ENCODE data around the gene CENPP. TPM values are rescaled to one million over a fixed set of nuclear protein-coding genes. Genes with fewer than 3 reads are reported as not detected.

The CENPP gene
- total RNA-seq, 2 donors from 2014 or later = 1.9 to 6.8 TPM

- Mint-ChIP-seq H3K27me3 (no peaks in the 10 kb centered on the region), H3K4me3 (no peak overlapping the region), H3K36me3 (ENCODE audit: low read depth) (peaks cover 9% of the 10 kb centered on the region), H3K27ac (no peak overlapping the region), H3K4me1 (no peaks in the 10 kb centered on the region)
- ATAC-seq (no peak), DNase-seq (no peak)
- no peaks in the 10 kb centered on the region for H3K9me3 ChIP-seq (ENCODE audit: control insufficient read depth, low read length, poor library complexity, severe bottlenecking)
Observed at GRCh38 chr9:92633614-92634278, 308.0 kb downstream of the CENPP start.

DNA sequence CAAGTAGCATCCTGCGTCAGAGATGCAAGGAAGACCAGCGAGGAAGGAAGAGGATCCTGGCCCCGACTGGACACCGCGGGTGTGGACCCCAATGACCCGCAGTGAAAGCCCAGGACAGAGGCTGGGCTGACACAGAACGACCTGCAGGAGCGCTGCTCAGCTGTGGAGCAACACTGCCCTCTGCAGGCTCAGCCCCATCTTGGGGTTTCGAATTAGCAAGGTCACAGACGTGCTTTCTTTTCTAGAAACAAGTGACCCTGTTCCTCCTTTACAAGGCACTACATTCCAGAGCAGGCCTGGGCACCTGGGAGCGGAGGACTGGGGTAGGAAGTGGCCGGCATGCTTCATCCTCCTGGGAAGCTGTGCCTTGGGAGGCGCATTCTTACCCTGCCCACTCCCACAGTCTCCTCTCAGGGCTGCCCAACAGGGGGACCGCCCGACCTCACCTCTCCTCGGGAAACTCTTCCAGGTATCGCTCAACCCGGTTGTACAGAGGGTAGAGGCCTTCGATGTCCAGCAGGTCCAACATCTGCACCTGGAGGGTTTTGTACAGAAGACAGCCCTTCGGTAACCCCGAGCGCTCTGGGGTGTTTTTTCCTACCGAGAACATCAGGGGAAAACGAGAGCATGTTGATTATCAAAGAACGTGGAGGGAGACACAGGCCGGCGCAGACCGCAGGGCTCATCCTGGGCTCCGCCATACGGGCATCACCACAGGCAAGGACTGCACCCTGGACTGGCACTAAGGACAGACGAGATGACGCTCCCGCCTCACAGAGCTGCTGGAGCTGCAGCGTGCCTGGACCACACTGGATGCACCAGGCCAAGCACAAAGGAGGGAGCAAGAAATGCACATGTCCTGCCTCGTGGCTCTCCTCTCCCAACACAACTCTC, 309.2 kb downstream of the CENPP start:
- Mint-ChIP-seq H3K4me1 (no peaks in the 10 kb centered on the region), H3K27ac (no peak overlapping the region), H3K27me3 (no peaks in the 10 kb centered on the region), H3K36me3 (ENCODE audit: low read depth) (peaks cover 6% of the 10 kb centered on the region), H3K4me3 (no peak overlapping the region)
- no peaks in the 10 kb centered on the region for H3K9me3 ChIP-seq (ENCODE audit: control insufficient read depth, low read length, poor library complexity, severe bottlenecking)
- peak; percentile 84 for ATAC-seq
- peak; percentile 34 to 54 (median 40) for DNase-seq

- Mint-ChIP-seq H3K36me3 (ENCODE audit: low read depth) (peaks cover 2% of the 10 kb centered on the region), H3K4me1 (no peaks in the 10 kb centered on the region)
- no peak for DNase-seq
Observed at GRCh38 chr9:92635760-92636159, 310.0 kb downstream of the CENPP start.

DNA sequence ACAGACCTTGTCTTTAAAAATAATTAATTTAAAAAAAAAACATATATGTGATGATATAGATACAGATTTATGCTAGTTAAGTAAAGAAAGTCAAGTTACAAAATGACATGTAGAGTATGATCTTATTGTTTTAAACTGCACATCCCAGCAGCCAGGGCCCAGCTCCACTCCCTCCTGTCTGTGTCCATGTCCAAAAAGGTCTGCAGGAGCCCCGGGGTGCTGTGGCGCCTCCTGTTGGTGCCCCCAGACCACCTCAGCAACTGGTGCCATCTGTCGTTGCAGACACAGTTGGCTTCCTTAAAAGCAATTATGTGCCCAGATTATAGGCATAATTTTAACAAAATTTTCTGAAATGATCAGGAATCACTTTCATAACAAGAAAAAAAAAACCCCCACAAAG, 310.9 kb downstream of the CENPP start:
- Mint-ChIP-seq H3K4me3 (no peak overlapping the region), H3K36me3 (ENCODE audit: low read depth) (peaks cover 3% of the 10 kb centered on the region), H3K27ac (no peak overlapping the region), H3K27me3 (no peaks in the 10 kb centered on the region), H3K4me1 (peaks cover 2% of the 10 kb centered on the region)
- DNase-seq (no peak), ATAC-seq (no peak)
- H3K9me3 ChIP-seq (ENCODE audit: control insufficient read depth, low read length, poor library complexity, severe bottlenecking) = no peaks in the 10 kb centered on the region

More at GRCh38 chr9:92635760-92636159, 310.0 kb downstream of the CENPP start:
- H3K27ac Mint-ChIP-seq = no peak overlapping the region
- no peaks in the 10 kb centered on the region for H3K9me3 ChIP-seq (ENCODE audit: control insufficient read depth, low read length, poor library complexity, severe bottlenecking)
- no peaks in the 10 kb centered on the region for H3K27me3 Mint-ChIP-seq
- ATAC-seq = no peak
- no peak overlapping the region for H3K4me3 Mint-ChIP-seq

GRCh38 chr9:92637326-92637725, 311.6 kb downstream of the CENPP start:
- ATAC-seq (no peak), DNase-seq (no peak)
- Mint-ChIP-seq H3K4me3 (no peak overlapping the region), H3K36me3 (ENCODE audit: low read depth) (peaks cover 7% of the 10 kb centered on the region), H3K27ac (no peak overlapping the region), H3K27me3 (no peaks in the 10 kb centered on the region), H3K4me1 (peaks cover 2% of the 10 kb centered on the region)
- no peaks in the 10 kb centered on the region for H3K9me3 ChIP-seq (ENCODE audit: control insufficient read depth, low read length, poor library complexity, severe bottlenecking)

- Mint-ChIP-seq H3K27me3 (no peaks in the 10 kb centered on the region), H3K27ac (no peak overlapping the region), H3K36me3 (ENCODE audit: low read depth) (peaks cover 7% of the 10 kb centered on the region), H3K4me1 (peaks cover 2% of the 10 kb centered on the region), H3K4me3 (no peak overlapping the region)
- DNase-seq (no peak), ATAC-seq (no peak)
- H3K9me3 ChIP-seq (ENCODE audit: control insufficient read depth, low read length, poor library complexity, severe bottlenecking) = no peaks in the 10 kb centered on the region
Observed at GRCh38 chr9:92637886-92638620, 312.3 kb downstream of the CENPP start.

DNA sequence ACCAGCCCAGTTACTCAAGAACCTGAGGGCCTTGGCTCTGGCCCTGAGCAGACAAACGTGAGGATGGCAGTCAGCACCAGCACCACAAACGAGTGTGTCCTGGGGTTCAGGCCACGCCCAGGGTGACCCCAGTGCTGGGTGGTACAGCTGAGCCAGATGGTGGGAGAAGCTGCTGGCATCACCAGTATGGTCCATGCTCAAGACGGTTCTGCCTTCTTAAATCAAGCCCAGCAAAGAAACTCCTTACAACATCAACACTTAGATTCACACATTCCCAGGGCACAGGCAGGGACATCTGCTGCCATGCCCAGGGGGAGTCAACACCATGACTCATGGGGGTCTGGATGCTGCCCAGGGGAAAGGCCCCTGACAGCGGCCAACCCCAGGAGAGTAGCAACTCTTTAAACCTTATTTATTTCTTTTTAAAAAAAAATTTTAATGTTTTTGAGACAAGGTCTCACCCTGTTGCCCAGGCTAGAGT, 312.9 kb downstream of the CENPP start:
- peaks cover 2% of the 10 kb centered on the region for H3K4me1 Mint-ChIP-seq
- H3K36me3 Mint-ChIP-seq (ENCODE audit: low read depth) = peaks cover 7% of the 10 kb centered on the region
- no peaks in the 10 kb centered on the region for H3K9me3 ChIP-seq (ENCODE audit: control insufficient read depth, low read length, poor library complexity, severe bottlenecking)
- DNase-seq (no peak), ATAC-seq (no peak)
- no peaks in the 10 kb centered on the region for H3K27me3 Mint-ChIP-seq
- no peak overlapping the region for H3K4me3 Mint-ChIP-seq
- no peak overlapping the region for H3K27ac Mint-ChIP-seq

- H3K36me3 Mint-ChIP-seq (ENCODE audit: low read depth) = peaks cover 7% of the 10 kb centered on the region
- no peak overlapping the region for H3K27ac Mint-ChIP-seq
Observed at GRCh38 chr9:92639124-92639523, 313.4 kb downstream of the CENPP start.

GRCh38 chr9:92639791-92640271, 314.1 kb downstream of the CENPP start:
- peaks cover 2% of the 10 kb centered on the region for H3K4me1 Mint-ChIP-seq
- DNase-seq (no peak), ATAC-seq (no peak)
- no peaks in the 10 kb centered on the region for H3K9me3 ChIP-seq (ENCODE audit: control insufficient read depth, low read length, poor library complexity, severe bottlenecking)
- H3K27me3 Mint-ChIP-seq = no peaks in the 10 kb centered on the region
- no peak overlapping the region for H3K27ac Mint-ChIP-seq
- peaks cover 12% of the 10 kb centered on the region for H3K36me3 Mint-ChIP-seq (ENCODE audit: low read depth)
- H3K4me3 Mint-ChIP-seq = no peak overlapping the region

More at GRCh38 chr9:92639124-92639523, 313.4 kb downstream of the CENPP start:
- H3K4me3 Mint-ChIP-seq = no peak overlapping the region
- peaks cover 2% of the 10 kb centered on the region for H3K4me1 Mint-ChIP-seq
- no peak for DNase-seq
- no peaks in the 10 kb centered on the region for H3K9me3 ChIP-seq (ENCODE audit: control insufficient read depth, low read length, poor library complexity, severe bottlenecking)
- H3K27me3 Mint-ChIP-seq = no peaks in the 10 kb centered on the region
- ATAC-seq = no peak

DNA sequence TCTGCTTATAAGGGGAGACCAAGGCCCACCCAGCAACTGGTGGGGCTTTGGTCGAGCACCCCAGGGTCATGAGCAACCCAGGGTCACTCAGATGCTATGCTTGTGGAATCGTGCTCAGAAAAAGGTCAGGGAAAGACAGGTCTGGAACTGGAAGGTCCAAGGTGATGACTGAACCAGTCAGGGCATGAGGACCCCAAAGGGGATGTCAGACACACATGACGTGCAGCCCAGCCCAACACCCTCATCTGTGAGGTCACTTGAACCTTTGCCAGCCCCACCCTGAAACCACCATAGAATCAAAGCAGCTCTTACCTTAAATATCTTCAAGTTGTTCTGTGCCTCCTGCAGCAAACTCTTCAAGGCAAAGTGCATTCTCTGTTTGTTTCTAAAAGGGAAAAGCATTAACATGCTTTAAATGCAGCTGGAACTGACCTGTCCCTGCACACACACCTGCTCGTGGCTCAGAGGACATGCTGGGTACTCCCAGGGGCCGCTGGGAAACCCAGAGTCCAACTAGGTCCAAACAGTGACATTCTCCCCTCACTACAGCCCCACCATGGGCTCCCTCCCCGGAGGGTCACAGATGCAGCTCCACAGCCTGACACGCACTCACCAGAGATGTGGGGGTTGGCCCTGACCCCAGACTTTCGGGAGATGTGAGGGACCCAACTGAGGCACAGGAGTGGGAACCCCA, 314.8 kb downstream of the CENPP start:
- Mint-ChIP-seq H3K36me3 (ENCODE audit: low read depth) (peaks cover 18% of the 10 kb centered on the region), H3K27ac (no peak overlapping the region), H3K4me3 (no peak overlapping the region), H3K4me1 (peaks cover 2% of the 10 kb centered on the region), H3K27me3 (no peaks in the 10 kb centered on the region)
- no peaks in the 10 kb centered on the region for H3K9me3 ChIP-seq (ENCODE audit: control insufficient read depth, low read length, poor library complexity, severe bottlenecking)
- DNase-seq (no peak), ATAC-seq (no peak)

GRCh38 chr9:92641092-92641809, 315.5 kb downstream of the CENPP start:
- H3K4me3 Mint-ChIP-seq = no peak overlapping the region
- ATAC-seq (no peak), DNase-seq (no peak)
- H3K27me3 Mint-ChIP-seq = no peaks in the 10 kb centered on the region
- no peaks in the 10 kb centered on the region for H3K9me3 ChIP-seq (ENCODE audit: control insufficient read depth, low read length, poor library complexity, severe bottlenecking)
- no peak overlapping the region for H3K27ac Mint-ChIP-seq
- peaks cover 18% of the 10 kb centered on the region for H3K36me3 Mint-ChIP-seq (ENCODE audit: low read depth)
- peaks cover 2% of the 10 kb centered on the region for H3K4me1 Mint-ChIP-seq

GRCh38 chr9:92642041-92642451, 316.3 kb downstream of the CENPP start:
- no peaks in the 10 kb centered on the region for H3K9me3 ChIP-seq (ENCODE audit: control insufficient read depth, low read length, poor library complexity, severe bottlenecking)
- Mint-ChIP-seq H3K27ac (no peak overlapping the region), H3K4me3 (no peak overlapping the region), H3K27me3 (no peaks in the 10 kb centered on the region), H3K36me3 (ENCODE audit: low read depth) (peaks cover 23% of the 10 kb centered on the region), H3K4me1 (peaks cover 2% of the 10 kb centered on the region)
- ATAC-seq (no peak), DNase-seq (no peak)

All from T-helper 17 cell (primary cell).